NAMALWA (cell line): ENCODE data around the gene USP9X.
"Not testable (repeated sequence)": the region's sequence is repeated elsewhere in the genome, so short reads cannot be mapped to it uniquely, and the experiment has no call there.

Experiments used
- DNase-seq: peaks from one replicate; pipeline ENCODE4 v3.0.0-alpha.2; 2015; ENCODE audit warnings: low spot score

USP9X gene

DNA sequence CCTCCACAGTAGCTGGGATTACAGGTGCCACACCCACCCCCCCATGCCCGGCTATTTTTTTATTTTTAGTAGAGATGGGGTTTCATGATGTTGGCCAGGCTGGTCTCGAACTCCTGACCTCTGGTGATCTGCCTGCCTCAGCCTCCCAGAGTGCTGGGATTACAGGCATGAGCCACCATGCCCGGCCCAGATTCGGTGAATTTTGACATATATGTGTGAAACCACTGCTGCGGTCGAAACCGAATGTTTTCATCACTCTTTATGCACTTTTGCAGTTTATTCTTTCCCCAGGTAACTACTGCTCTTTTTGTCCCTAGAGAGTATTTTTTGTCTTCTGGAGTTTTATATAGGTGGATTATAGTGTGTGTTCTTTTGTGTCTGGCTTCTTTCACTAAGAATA is 101.7 kb downstream of the USP9X start:
- DNase-seq: not testable (repeated sequence)

DNA sequence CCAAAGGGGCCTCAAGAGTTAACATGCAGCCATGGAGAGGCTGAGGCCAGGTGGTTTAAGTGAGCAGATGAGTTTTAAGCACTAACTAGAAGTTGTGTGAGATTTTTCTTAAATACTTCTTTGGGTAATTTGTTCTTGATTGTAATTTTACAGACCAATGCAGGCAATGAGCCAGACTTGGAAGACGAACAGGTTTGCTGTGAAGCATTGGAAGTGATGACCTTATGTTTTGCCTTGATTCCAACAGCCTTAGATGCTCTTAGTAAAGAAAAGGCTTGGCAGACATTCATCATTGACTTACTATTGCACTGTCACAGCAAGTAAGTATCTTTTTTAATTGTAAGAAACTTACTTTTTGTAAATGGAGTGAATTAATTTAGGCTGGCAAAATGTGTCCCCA is 103.9 kb downstream of the USP9X start:
- DNase-seq: no peak

- DNase-seq: no peak
These were observed 107.6 kb downstream of the USP9X start for GRCh38 chrX:41192880-41193279.

DNA sequence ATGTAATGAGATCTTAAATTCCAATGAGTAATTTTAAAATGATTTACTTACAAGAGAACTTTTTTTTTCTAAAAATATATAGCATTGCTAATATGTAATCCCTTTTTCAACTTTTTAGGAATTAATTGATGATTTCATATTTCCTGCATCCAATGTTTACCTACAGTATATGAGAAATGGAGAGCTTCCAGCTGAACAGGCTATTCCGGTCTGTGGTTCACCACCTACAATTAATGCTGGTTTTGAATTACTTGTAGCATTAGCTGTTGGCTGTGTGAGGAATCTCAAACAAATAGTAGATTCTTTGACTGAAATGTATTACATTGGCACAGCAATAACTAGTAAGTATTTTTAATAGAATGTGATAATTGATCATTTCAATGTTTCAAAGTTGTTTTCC is 113.2 kb downstream of the USP9X start:
- no peak for DNase-seq

GRCh38 chrX:41200785-41201184 is 115.5 kb downstream of the USP9X start:
- no peak for DNase-seq

DNA sequence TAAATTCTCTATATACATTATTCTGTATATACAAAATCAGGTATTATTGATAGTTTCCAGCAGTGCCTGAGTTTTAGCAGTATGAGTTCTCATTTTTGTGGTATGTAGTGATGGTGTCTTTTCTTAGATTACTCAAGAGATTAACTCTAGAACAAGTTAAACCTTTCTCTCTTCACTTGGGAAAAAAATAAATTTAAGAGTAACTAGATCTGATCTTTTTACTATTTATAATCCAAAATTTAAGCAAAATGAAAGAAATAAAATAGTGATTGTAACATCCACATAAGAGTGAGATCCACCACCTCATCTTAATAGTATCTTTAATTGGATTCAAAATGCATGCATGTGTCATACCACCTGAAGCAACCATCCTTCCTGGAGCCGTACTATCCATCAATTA is 124.6 kb downstream of the USP9X start:
- no peak for DNase-seq

DNA sequence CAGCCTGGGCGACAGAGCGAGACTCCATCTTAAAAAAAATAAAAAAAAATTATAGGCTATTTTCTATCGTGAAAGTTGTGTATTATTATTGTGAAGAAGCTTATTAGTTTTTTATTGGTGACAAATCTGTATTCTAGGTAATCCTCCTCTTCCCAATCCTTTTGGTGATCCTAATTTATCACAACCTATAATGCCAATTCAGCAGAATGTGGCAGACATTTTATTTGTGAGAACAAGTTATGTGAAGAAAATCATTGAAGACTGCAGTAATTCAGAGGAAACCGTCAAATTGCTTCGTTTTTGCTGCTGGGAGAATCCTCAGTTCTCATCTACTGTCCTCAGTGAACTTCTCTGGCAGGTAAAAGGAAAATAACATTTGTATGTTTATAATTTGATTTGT is 139.4 kb downstream of the USP9X start:
- no peak for DNase-seq

GRCh38 chrX:41233988-41234387 is 148.7 kb downstream of the USP9X start:
- DNase-seq: no peak

DNA sequence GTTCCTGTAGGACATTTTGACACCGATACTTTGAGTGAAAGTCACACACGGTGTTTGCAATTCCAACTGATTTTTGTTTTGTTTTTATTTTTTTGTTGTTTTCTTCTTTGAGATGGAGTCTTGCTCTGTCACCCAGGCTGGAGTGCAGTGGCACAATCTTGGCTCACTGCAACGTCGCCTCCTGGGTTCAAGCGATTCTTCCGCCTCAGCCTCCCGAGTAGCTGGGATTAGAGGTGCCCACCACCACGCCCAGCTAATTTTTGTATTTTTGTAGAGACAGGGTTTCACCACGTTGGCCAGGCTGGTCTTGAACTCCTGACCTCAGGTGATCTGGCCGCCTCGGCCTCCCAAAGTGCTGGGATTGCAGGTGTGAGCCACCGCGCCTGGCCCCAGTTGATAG is 149.2 kb downstream of the USP9X start:
- DNase-seq: not testable (repeated sequence)

DNA sequence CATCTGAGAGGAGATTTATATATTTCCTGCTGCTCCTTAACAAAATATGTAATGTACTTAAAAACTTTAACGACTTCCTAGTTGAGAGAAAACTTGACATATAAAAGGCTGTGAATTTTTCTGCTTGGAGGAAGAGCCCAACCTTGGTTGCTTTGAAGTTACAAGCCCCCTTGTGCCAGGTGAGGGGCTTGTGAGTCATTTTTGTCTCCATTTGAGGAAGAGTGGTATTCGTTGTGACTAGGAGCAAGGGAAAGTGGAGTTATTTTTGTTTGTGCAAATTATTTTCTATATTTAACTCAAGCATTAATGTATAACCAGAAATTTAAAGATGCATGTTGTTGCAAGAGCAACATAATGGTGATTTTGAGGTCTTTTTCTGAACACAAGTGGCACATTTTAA is 149.7 kb downstream of the USP9X start:
- DNase-seq: no peak

DNA sequence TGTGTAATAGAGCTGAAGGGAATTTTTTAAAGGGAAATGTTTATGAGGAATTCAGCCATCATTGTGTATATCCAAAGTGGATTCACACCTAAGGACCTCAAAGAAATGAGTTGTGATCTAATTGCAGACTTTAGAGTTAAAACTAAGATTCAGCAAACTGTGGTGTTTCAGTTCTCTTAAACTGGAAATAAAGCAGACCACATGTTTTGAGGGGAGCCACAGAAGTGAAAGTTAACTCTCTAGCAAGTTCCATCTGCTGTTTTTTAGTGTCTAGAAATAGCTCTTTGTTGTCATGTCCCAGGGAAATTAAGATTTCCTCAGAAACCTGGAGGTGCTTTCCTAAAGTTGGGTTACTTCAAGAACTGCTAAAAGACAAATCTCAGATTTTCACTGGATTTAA is 151.4 kb downstream of the USP9X start:
- peak; percentile 21 for DNase-seq

DNA sequence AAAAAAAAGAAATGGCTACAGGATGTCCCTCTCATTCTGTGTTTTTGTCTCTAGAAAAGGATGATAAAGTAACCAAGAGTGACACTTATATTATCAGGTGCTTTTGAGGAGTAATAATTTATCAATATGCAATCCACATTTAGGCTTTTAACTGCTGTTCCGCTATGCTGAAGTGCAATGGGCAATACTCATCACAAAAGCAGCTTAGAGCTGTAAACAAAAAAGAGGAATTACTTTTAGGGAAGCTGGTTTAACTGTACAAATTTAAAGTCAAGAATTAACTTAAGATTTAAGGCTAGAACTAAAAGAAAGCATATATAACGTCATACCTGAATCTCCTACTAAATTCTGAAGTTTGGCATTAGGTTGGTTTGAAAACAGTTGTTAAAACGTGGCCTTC is 155.3 kb downstream of the USP9X start:
- DNase-seq: no peak

DNA sequence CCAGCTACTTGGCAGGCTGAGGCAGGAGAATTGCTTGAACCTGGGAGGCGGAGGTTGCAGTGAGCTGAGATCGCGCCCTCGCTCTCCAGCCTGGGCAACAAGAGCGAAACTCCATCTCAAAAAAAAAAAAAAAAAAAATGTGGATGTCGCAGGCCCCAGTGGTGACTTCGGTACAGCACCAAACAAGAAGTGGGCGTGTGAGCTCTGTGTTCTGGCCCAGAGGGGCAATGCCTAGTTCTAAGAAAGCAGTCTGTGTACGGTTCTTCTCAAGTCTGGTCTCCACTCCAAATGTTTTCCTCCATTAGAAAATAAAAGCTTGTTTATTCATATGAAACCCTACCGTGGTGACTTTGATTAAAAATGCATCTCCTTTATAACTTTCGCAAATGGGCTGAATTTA is 156.7 kb downstream of the USP9X start:
- DNase-seq: no peak

- DNase-seq: no peak
These were observed 160.4 kb downstream of the USP9X start for GRCh38 chrX:41245641-41246040.

DNA sequence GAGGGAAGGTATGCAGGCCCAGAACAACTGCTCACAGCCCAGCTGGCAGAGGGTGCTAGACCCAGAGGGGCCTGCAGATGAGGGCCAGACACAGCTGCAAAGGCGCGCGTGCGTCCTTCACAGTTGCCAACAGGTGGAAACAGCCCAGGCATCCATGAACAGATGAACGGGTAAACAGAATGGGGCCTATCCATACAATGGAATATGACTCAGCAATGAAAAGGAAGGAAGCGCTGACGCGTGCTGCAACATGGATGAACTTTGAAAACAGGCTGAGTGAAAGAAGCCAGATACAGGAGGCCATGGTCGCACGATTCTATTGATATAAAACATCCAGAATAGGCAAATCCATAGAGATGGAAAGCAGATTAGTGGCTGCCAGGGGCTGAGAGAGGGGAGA is 165.6 kb downstream of the USP9X start:
- DNase-seq: no peak

DNA sequence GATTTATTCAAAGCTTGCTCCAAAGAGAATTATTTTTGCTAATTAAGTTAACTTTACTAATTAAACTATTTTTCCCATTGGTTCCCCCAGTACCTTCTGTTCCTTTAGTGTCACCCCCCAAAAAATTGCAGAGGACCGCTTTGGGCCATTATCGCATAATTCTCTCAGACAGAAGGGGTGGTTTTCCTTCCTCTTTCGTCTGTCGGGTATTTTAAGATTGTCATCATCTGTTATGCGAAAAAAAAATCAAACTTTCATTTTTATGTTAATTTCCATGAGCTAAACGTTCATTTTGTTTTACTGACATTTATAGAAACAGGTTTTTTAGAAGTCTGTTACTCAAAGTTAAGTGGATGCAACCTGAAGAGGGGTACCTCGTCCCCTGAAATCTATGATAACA is 172.6 kb downstream of the USP9X start:
- no peak for DNase-seq

DNA sequence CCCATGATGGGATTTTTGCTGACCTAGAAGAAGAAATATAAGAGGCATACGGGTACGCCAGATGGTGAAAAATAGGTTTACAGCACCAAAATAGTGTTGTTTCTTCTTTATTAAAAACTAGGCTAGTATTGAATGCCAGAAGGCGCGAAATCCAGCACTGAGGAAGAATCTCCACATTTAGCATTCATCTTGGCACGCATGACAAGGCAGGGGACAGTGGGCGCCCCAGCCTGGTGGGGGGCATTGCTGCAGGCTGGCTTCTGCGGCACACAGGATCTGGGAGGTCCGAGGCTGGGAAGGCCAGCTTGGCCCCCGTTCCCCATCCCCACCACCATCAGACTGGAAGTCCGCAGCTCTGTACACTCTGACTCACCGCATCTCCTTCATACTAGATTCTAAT is 173.0 kb downstream of the USP9X start:
- DNase-seq: no peak

GRCh38 chrX:41258871-41259270 is 173.6 kb downstream of the USP9X start:
- no peak for DNase-seq

DNA sequence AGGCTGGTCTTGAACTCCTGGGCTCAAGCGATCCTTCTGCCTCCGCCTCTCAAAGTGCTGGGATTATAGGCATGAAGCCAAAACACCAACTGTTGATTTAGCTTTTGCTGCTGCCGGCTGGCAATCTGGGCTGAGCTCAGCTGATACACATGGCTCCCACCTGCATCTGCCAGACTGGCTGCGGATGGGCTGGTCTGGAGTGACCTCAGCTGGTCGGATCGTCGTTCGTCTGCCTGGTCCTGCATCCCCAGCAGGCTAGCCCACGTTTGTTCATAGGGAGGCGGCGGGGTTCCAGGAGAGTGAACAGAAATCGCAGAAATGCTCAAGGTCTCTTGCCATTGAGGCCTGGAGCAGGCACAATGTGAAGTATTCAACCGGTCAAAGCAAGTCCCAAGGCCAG is 174.3 kb downstream of the USP9X start:
- DNase-seq: no peak

GRCh38 chrX:41265615-41266014 is 180.4 kb downstream of the USP9X start:
- DNase-seq: no peak

GRCh38 chrX:41273638-41274037 is 188.4 kb downstream of the USP9X start:
- no peak for DNase-seq

- no peak for DNase-seq
These were observed 190.7 kb downstream of the USP9X start for GRCh38 chrX:41275661-41276609.

GRCh38 chrX:41276661-41277506 is 191.6 kb downstream of the USP9X start:
- DNase-seq: no peak
